GM18508 (cell line): Measurements from ENCODE around the gene FUS.

ENCODE experiments used
- ATAC-seq: cut with Tn5 transposase; IDR thresholded peaks from one replicate; pipeline ENCODE4 v1.9.1; 2021; ENCODE audit warnings: moderate number of reproducible peaks; ENCODE audit not compliant: insufficient read depth, unreplicated experiment

Gene FUS

DNA sequence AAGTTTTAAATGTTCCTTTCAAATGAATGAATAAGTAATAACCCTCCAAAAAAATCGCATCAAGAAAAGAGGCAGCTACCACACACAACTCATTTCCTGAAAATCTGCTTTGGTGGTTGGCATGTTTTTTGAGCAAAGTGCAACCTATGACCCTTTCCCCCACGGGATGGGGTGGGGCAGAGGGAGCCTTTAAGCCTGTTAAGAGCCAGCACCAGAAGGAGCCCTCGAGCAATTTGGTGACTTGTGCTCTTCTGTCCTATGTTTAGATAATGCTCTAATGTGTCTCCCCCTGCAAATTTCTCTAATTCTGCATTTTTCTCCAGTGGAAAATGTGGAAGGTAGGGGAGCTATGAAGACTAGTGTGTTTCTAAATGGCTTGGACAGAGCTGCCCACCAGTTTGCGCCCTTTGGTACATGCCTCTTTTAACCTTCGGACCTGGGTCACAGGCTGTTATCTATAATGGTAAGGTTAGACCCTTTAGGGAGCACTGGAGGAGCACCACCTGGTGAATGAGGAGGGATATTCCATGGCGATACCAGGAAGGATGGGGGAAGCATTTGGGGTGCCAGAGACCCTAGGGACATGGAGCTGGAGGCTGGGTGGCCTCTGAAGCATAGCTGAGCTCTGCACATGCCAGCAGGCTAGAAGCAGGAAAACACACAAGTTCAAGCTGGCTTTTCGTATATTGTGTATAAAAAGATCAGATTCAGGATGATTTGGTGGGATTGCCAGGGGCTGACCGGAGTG lies 21.1 kb downstream of the FUS start:
- no peak for ATAC-seq

DNA sequence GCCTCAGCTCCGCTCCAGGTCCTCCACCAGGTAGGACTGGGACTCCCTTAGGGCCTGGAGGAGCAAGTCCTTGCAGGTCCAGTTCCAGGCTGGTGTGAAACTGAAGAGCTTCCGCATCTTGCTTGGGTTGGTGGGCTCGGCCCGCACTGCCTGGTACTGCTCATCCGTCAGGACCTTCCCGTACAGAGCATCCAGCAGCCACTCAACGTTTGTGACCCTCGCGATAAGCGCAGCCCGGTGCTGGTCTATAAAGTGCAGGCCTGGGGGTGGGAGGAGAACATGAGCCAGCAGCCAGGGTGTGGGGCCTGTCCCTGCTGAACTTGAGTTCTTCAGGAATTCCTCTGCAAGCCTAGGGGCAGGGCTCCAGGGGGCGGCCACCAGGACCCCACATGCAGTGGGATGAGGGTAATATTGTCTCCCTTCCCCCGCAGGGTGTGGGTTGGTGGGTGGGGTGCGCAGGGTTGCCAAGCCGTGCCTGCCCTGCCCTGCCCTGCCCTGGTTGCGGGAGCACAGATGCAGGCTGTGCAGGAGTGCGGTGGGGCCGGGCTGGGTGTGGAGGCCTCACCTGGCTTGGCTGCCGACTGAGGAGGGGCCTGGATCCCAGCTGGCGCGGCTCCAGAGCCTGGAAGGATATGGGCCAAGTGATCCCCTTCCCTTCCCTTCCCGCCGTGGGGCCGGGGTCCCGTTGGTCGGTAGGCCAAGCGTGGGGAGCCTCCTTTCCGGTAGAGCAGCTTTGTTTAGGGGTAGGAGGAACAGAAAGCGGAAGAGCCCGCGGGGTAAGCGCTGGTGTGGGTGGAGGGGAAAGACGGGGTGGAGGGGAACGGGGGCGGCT lies 21.9 kb downstream of the FUS start:
- ATAC-seq = no peak

GRCh38 chr16:31202414-31203375 lies 22.8 kb downstream of the FUS start, which contains the start of gene PYCARD:
Gene PYCARD, minus strand, starts transcription at chr16:31202760. Its CDS starts 70 bp downstream, at chr16:31202690.
- no peak for ATAC-seq

DNA sequence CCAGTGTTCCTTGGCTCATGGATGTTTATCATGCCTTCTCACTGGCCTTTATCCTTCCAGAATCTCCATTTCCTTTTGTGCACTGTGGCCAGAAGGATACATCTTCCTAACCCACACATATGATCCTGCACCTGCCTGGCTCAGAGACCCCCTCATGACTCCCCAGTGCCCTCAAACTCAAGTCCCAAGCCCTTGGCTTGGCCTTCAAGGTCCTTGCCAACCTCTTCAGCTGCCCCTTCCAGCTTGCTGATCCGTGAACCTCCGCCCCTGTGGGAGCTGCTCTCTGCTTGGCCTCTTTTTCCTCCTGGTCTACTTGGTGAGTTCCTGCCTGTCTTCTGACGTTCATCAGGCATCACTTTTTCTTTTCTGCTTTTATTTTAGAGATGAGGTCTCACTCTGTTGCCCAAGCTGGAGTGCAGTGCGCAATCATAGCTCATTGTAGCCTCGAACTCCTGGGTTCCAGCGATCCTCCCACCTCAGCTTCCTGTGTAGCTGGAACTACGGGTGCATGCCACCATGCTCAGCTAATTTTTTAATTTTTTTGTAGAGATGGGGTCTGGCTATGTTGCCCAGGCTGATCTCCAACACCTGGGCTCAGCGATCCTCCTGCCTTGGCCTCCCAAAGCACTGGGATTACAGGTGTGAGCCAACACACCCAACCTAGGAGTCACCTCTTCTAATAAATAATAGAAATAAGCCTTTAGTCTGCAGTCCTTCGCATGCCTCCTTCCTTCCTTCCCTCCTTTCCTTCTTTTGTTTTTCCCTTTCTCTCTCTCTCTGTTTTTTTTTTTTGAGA lies 25.1 kb downstream of the FUS start:
- no peak for ATAC-seq

DNA sequence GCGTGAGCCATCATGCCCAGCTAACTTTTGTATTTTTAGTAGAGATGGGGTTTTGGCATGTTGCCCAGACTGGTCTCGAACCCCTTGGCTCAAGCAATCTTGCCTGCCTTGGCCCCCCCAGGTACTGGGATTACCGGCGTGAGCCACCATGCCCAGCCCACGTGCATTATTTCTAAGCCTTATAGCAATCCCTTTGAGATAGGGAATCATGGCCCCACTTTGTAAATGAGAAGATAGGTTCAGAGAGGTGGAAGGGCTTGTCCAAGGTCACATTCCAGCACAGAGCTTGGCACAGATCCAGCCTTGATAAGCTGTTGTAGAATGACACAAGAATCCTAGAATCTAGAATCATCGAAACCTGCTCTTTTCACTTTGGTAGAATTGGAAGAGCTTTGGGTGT lies 26.8 kb downstream of the FUS start:
- ATAC-seq = no peak

DNA sequence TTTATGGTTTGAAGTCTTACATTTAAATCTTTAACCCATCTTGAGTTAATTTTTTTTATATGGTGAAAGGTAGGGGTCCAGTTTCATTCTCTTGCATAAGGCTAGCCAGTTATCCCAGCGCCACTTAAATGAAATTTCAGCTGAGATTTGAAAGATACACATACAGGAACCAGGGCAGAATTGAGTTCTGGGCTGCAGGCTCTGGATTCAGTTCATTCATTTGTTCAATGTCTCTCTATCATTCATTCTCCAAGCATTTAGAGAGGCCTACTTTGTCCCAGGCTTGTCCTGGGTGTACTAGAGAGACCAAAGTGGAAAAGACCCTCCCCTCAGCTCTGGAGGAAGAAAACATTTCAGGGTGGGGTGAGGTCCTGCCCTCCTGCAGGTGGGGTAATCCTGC lies 33.4 kb downstream of the FUS start:
- ATAC-seq = no peak

DNA sequence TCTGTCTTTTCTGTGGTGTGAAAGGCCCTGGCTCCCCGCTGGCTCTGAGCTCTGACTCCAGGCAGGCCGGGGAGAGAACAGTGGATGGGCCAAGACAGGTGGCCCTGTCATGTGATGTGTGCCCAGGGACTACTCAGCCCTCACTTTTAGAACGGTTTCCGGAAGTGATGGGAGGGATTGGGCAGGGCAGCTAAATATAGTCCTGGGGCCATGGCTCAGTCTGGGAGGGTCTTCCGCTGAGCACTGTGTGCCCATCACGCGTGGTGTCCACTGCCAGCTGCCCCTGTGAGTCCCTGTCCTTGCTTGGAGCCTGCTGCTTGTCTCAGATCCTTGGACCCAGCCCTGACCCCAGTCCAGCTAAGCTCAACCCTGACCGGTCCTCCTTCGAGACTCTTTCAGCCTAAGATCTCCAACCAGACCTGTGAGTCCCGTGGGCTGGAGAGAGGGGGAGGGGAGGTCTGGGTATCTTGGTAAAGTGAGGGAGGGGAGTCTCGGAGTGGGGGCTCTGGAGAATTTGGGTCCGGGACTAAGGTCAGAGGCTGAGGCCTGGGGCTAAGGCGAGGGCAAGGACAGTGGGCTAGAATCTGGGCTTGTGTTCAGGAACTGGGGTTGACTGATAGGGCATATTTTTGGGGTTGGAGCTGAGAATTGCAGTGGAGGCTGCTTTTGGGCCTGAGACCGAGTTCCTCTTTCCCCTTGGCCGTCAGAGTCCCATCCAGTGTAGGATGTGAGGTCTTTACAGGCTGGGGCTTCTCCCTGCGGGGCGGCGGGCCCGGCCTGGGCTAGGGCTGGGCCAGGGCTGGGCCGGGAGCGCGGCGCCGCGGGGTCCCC lies 34.2 kb downstream of the FUS start, which contains the start of gene TRIM72:
TRIM72 (plus strand) TSS at position 243 of the 831 bp plus-strand sequence. CDS start 620 bp downstream, outside the sequence.
- ATAC-seq = no peak

DNA sequence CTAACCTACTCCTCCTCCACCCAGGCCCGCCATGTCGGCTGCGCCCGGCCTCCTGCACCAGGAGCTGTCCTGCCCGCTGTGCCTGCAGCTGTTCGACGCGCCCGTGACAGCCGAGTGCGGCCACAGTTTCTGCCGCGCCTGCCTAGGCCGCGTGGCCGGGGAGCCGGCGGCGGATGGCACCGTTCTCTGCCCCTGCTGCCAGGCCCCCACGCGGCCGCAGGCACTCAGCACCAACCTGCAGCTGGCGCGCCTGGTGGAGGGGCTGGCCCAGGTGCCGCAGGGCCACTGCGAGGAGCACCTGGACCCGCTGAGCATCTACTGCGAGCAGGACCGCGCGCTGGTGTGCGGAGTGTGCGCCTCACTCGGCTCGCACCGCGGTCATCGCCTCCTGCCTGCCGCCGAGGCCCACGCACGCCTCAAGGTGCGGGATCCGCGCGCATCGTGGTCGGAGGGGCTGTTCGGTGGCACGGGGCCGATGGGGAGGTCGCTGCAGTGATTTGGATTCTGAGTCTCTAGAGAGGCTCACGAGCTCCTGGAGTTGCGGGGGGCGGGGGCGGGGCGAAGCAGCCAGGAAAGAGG lies 34.9 kb downstream of the FUS start:
- no peak for ATAC-seq

GRCh38 chr16:31215287-31216162 lies 35.6 kb downstream of the FUS start:
- no peak for ATAC-seq

- no peak for ATAC-seq
Observed at GRCh38 chr16:31216422-31217135, 36.6 kb downstream of the FUS start, which contains the start of gene PYDC1. Gene PYDC1, minus strand, starts transcription at chr16:31217135. Its CDS starts 107 bp downstream, at chr16:31217028.

- ATAC-seq = no peak
Observed at GRCh38 chr16:31217136-31217530, 37.2 kb downstream of the FUS start.

- ATAC-seq = no peak
Observed at GRCh38 chr16:31219154-31219741, 39.3 kb downstream of the FUS start.

DNA sequence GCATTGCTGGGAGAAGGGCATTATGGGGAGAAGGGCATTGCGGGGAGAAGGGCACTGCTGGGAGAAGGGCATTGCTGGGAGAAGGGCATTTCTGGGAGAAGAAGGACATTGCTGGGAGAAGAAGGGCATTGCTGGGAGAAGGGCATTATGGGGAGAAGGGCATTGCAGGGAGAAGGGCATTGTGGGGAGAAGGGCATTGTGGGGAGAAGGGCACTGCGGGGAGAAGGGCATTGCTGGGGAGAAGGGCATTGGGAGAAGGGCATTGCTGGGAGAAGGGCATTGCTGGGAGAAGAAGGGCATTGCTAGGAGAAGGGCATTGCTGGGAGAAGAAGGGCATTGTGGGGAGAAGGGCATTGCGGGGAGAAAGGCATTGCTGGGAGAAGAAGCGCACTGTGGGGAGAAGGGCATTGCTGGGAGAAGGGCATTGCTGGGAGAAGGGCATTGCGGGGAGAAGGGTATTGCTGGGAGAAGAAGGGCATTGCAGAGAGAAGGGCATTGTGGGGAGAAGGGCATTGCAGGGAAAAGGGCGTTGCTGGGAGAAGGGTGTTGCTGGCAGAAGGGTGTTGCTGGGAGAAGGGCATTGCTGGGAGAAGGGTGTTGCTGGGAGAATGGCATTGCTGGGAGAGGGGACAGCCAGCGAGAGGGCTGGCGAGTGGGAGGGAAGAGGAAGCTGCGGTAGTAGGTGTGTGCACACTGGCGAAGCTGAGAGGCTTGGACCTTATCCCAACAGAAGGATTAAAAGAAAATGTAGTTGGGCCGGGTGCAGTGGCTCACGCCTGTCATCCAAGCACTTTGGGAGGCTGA lies 41.6 kb downstream of the FUS start:
- no peak for ATAC-seq

DNA sequence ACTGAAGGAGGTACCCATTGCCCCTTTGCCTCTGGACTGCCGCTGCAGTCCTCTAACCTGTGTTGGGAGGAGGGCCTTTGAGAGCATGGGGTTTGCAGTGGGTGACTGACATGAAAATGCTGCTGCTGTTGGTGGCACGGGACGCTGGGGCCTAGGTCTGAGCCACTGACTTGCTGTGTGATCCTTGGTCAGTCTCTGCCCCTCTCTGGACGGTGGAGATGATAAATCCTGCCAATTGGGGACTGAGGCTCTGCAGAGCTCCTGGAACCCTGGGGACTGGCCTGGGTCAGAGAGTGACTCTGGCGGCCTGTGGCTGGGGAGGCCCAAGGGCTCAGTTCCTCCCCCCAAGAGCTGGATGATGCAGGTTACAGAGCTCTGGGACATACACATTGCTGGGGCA lies 43.1 kb downstream of the FUS start:
- no peak for ATAC-seq
